ENCODE measurements around the gene SNX22.

The SNX22 gene

DNA sequence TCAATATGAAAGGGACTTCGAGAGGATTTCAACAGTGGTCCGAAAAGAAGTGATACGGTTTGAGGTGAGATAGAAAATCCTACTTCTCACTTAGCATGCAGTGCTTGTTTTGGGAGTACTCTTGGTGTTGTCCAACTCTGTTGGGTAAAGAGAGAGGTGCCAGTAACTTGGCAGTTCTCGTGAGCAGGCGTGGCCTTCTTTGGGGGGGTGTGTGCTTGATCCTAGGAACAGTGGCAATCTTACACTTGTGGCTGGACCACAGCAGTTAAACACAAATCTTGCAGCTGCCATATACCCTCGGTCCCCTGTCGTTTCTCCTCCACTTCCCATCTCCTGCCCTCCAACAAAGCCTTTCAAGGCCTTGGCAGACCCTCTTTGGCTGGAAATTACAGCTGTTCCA is 15.2 kb upstream of the SNX22 start:
- no peak for DNase-seq

DNA sequence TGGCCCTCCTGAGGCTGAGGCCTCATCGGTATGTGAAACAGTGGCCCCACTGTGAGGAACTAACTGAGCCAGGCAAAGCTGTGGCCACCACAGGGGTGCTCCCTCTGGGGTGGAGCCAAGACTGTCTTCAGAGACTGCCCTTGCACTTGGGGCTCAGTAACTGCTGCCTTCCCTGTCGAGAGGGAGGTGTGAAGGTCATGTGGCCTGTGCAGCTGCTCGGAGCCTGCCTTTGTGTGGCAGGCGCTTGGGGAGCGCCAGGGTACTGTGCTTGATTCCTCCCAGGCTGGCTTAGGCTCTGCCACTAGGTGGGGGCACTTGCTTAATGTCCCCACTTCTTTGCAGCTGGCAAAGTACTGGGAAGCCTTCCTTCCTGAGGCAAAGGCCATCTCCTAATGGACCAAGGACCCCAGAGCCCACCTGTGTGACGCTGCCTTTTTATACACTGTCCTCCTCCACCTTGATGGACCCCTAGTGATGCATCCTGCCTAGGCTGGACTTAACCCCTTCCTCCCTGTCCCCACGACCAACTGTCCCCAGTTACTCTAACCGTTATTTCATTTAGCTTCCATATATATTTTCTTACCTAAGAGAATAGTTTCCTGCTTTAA is 14.2 kb upstream of the SNX22 start:
- no peak for DNase-seq

DNA sequence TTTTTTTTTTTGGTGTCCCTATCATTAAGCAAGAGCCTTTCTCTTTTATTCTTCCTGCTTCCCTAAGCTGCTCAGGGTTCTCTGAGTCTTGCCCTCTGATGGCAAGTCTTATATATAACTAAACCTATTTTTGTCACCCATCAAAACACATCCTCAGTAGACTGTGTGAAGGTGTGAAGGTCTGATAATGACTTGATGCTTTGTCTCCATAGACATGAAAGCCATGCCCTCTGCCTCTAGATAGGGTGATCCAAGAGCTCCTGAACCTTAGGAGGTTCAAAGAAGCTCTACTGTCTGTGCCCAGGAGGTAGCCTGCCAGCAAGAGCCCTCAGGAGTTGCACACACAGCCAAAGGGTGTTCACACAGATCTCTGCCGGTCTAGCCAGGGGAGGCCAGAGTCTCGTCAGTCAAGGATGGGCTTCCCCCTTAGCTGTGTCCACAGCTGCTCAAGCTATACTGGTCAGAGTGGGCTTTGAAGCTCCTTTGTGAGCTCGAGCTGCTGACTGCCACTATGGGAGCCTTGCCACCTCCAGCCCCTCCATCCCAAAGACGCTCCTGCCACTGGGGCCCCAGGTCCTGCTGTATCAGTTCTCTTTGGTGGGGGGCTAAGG is 13.1 kb upstream of the SNX22 start:
- no peak for DNase-seq

DNA sequence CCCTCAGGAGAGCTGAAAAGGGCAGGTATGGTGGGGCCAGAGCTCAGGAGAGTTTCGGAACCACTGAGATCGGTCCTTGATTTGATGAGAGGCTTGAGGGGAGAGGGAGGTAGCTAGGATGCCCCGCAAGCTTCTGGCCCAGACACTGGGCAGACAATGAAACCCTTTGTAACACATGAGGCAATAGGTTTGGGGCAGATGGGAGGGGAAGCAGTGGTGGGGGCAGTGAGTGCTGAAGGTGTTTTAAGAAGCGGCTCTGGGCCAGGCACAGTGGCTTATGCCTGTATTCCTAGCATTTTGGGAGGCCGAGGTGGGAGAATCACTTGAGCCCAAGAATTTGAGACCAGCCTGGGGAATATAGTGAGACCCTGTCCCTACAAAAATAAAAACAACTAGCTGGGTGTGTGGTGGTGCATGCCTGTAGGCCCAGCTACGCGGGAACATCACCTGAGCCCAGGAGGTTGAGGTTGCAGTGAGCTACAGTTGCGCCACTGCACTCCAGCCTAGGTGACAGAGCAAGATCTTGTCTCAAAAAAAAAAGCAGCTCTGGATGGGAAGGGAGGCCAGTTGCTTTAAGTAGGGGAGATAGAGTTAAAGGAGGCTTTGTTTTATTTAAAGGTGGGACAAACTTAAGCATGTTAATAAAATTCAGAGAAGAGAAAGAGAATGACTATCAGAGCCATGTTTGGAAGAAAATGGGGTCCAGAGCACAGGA is 9.6 kb upstream of the SNX22 start:
- no peak for DNase-seq

DNA sequence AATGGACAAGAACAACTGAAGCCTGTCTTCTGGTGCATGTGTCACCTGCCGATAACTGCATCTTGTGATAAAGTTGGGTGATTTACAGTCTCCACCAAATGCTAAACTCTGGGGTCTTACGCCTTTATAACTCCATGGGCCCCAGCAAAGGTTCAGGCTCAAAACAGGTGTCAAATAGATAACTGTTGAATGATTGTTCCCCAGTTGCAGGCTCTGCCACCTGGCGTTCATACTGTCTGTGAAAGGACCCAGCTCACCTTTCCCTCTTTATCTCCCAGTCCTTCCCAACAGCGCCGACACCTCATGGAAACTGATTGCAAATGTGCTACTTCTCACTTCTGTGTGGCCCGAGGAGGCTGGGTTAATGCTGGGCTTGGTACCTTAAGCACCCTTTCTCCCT is 8.3 kb upstream of the SNX22 start:
- DNase-seq = no peak

GRCh38 chr15:64144192-64144564 is 7.4 kb upstream of the SNX22 start:
- no peak for DNase-seq

DNA sequence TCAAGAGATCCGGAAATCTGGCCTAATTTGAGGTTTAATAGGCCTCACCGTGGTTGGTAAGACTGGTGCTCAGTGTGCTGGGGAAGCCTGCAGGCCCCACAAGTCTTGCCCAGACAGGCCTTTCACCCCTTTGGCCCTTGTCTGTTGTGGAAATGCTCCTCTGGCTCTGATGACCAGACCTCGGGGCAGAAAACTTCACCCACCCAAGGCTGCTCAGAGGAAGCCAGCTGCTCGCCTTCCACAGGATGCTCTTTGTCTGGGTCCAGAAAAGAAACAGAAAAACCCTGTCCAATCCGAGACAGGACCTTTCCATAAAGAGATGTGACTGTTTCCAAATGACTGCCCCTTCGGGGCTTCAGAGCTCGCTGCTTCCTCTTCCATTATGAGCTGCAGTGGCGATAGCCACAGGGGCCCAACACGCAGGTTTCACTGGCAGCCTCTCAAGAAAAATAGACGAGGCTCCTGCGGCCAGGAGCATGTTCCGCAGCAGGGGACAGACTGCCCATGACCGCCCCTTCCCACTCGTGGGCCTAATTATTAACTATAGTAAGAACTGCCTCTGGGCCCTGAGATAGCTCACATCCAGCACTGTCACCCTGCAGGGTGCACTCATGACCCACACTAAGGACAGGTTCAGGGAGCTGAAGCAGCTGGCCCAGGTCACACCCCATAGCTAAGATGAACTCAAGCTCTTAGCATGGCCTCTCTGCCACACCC is 6.8 kb upstream of the SNX22 start:
- DNase-seq = no peak

DNA sequence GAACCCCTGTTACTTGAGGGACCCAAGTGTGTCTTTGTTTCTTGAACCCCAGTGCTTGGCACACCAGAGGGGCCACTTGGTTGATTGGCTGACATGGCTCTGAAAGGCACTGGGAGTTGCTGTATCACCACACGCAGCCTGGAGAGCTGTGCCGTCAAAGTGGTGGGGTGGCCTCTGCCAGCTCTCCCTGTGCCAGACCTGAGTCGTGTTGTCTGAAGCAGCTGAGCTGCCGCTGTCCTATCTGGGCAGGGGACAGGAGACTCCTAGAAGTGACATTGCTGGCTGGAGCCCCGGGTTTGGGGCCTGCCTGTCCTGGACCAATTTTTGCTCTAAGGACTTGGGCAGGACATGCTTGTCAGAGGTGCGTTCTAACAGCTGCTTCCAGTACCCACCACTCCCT is 5.5 kb upstream of the SNX22 start:
- DNase-seq = no peak

GRCh38 chr15:64146520-64146884 is 5.0 kb upstream of the SNX22 start:
- no peak for DNase-seq

GRCh38 chr15:64146885-64147681 is 4.4 kb upstream of the SNX22 start:
- DNase-seq = no peak

- DNase-seq = no peak
Observed at GRCh38 chr15:64148168-64148567, 3.4 kb upstream of the SNX22 start.

GRCh38 chr15:64148581-64148980 is 3.0 kb upstream of the SNX22 start:
- DNase-seq = no peak

GRCh38 chr15:64149424-64149823 is 2.1 kb upstream of the SNX22 start:
- DNase-seq = no peak

GRCh38 chr15:64149893-64150578 is 1.5 kb upstream of the SNX22 start:
- no peak for DNase-seq

- DNase-seq = no peak
Observed at GRCh38 chr15:64152507-64153387, 1.2 kb downstream of the SNX22 start.

DNA sequence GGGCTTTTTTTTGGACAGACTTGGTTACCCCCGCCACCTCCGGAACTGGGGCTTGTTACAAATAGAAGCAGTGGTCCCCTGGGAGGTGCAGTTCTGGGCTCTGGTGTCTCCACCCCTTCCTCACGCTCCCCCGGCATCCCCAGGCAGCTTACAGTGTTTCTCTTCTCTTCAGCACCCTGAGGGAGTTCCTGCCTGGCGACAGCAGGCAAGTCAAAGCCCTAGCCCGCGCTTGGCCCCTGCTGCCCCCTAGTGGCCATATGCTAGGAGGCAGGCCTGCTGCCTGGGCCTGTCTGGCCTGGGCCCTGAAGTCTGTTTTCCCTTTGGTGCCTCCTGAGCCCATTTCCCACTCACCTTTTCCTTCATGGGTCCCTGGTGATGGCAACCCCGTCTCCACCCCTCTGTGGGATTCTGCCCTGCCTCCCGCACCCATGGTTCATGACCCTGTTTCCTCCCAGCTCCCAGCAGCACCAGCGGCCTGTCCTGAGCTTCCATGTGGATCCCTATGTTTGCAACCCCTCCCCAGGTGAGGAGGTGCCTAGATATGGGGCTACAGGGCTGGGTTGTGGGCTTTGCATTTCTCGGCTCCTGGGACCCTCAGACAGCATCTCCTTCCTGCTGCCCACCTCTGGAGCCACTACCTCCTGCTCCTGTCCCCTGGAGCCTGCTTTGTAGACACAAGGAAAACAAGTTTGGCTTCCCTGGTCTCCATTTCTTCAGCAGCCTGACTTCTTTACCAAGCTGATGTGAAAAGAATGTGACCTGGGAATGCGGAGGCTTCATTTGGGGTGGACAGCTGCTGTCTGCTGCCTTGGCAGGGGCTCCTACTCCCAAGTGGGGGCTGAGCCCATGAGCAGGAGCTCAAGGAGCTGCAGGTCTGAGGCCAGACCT is 2.2 kb downstream of the SNX22 start:
- peak; percentile 53 for DNase-seq

- no peak for DNase-seq
Observed at GRCh38 chr15:64155802-64156651, 4.5 kb downstream of the SNX22 start.

DNA sequence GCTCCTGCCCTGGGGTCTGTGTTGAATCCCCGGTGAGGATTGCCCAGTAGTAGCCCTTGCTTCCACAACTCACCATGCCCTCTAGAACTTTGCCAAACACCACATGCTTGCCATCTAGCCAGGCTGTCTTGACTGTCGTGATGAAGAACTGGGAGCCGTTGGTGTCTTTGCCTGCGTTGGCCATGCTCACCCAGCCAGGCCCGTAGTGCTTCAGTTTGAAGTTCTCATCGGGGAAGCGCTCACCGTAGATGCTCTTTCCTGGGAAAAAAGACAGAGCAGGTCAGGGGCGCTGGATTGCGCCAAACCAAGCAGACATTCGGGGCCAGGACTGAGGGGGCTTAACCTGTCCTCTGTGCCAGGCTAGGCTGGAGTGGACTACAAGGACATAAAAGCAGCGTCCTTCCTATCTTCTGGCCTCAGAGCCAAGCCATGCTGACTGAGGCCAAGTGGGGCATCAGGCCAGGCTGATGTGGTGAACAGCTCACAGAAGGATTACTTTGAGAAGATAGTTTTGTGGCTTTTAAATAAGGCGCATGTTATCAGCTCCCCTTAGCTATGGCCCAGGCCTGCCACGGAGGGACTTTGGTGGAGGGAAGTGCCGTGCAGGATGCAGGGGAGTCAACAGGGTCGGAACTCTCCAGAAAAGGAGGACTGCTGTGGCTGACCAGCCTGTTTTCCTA is 5.3 kb downstream of the SNX22 start:
- DNase-seq = no peak

DNA sequence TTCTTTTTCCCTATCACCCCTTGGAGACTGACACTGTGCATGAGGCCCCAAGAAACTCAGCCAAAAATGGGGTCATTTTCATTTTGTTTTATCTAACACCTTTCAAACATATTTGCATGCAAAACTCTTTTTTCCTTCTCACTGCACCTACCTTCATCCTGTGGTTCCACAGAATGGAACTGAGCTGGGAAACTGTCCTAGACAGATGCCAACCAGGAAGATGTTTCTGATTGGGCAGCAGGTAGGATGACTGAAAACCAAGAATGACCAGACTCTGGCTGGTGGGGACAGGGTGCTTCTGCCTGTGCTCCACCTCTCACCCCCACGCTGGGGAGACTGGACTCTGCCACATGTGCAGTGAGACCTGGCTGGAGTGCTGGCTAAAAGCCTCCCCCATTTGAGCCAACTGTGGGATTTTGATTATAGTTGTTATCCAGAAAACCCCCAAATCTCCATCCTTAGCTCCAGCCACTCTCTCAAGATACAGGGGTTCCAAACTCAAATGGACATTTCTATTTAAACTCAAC is 6.1 kb downstream of the SNX22 start:
- no peak for DNase-seq

All from NCI-H2081 treated with DMSO at 0.1 percent for 48 hours (cell line).